ENCODE data around the gene COLEC11. TPM values are rescaled to one million over a fixed set of nuclear protein-coding genes. Genes with fewer than 3 reads are reported as not detected.
"Not testable (repeated sequence)": the region's sequence is repeated elsewhere in the genome, so short reads cannot be mapped to it uniquely, and the experiment has no call there.

Gene COLEC11
- total RNA-seq, 2 experiments from 2014 or later, result 0.35 TPM; not detected in 1

GRCh38 chr2:3574155-3574554, 20.8 kb upstream of the COLEC11 start:
- Mint-ChIP-seq H3K27me3 (no peaks in the 10 kb centered on the region), H3K4me1 (peaks cover 47% of the 10 kb centered on the region), H3K36me3 (ENCODE audit: low read depth) (peaks cover 35% of the 10 kb centered on the region), H3K9me3 (no peaks in the 10 kb centered on the region), H3K27ac (peak overlapping the region; percentile 91), H3K4me3 (peak overlapping the region; percentile 89)
- no peak for DNase-seq
- CTCF ChIA-PET, result interaction anchor here (1.3 to 1.5 kb wide), 2 partner anchors 11 to 16 kb away, joined by 4 to 6 read pairs; partner anchors contain the start of gene RNASEH1
- POLR2A ChIA-PET, result interaction anchor here (2.2 kb wide), 1 partner anchor 16 kb away, joined by 6 read pairs; the partner anchor contains the start of gene RNASEH1

- Mint-ChIP-seq H3K27me3 (no peaks in the 10 kb centered on the region), H3K27ac (peak overlapping the region; percentile 91), H3K9me3 (no peaks in the 10 kb centered on the region), H3K4me1 (peaks cover 55% of the 10 kb centered on the region), H3K36me3 (ENCODE audit: low read depth) (peaks cover 51% of the 10 kb centered on the region), H3K4me3 (peak overlapping the region; percentile 89)
- ChIA-PET CTCF (no interaction called here), POLR2A (interaction anchor here (2.2 kb wide), 1 partner anchor 17 kb away, joined by 6 read pairs; the partner anchor contains the start of gene RNASEH1)
- peak; percentile 38 for DNase-seq
Observed at GRCh38 chr2:3575534-3576262, 19.2 kb upstream of the COLEC11 start.

- DNase-seq, H3K9me3 Mint-ChIP-seq, CTCF ChIA-PET, H3K27me3 Mint-ChIP-seq: not testable (repeated sequence)
- H3K36me3 Mint-ChIP-seq (ENCODE audit: low read depth), result peaks cover 54% of the 10 kb centered on the region
- H3K27ac Mint-ChIP-seq, result peak overlapping the region; percentile 91
- POLR2A ChIA-PET, result interaction anchor here (2.2 kb wide), 1 partner anchor 18 kb away, joined by 6 read pairs; the partner anchor contains the start of gene RNASEH1
- H3K4me3 Mint-ChIP-seq, result peak overlapping the region; percentile 89
- peaks cover 55% of the 10 kb centered on the region for H3K4me1 Mint-ChIP-seq
Observed at GRCh38 chr2:3576263-3576630, 18.7 kb upstream of the COLEC11 start.

GRCh38 chr2:3578987-3579386, 15.9 kb upstream of the COLEC11 start:
- POLR2A ChIA-PET, result no interaction called here
- peaks cover 55% of the 10 kb centered on the region for H3K4me1 Mint-ChIP-seq

GRCh38 chr2:3580449-3580848, 14.5 kb upstream of the COLEC11 start:
- H3K4me3 Mint-ChIP-seq, result no peak overlapping the region
- ChIA-PET POLR2A (no interaction called here), CTCF (interaction anchor here (0.6 to 1.0 kb wide), 2 partner anchors 13 to 197 kb away, joined by 3 read pairs; no protein-coding TSS in a partner anchor)
- DNase-seq, result no peak
- no peak overlapping the region for H3K27ac Mint-ChIP-seq
- peaks cover 46% of the 10 kb centered on the region for H3K4me1 Mint-ChIP-seq
- H3K27me3 Mint-ChIP-seq, result no peaks in the 10 kb centered on the region
- no peaks in the 10 kb centered on the region for H3K9me3 Mint-ChIP-seq
- peaks cover 66% of the 10 kb centered on the region for H3K36me3 Mint-ChIP-seq (ENCODE audit: low read depth)

More at GRCh38 chr2:3578987-3579386, 15.9 kb upstream of the COLEC11 start:
- Mint-ChIP-seq H3K27ac (no peak overlapping the region), H3K36me3 (ENCODE audit: low read depth) (peaks cover 61% of the 10 kb centered on the region), H3K27me3 (no peaks in the 10 kb centered on the region), H3K4me3 (no peak overlapping the region), H3K9me3 (no peaks in the 10 kb centered on the region)
- no peak for DNase-seq
- CTCF ChIA-PET, result interaction anchor here (2.1 kb wide), 1 partner anchor 21 kb away, joined by 7 read pairs; the partner anchor contains the start of gene RNASEH1

- no peaks in the 10 kb centered on the region for H3K9me3 Mint-ChIP-seq
- H3K4me3 Mint-ChIP-seq, result no peak overlapping the region
- no peaks in the 10 kb centered on the region for H3K27me3 Mint-ChIP-seq
- H3K36me3 Mint-ChIP-seq (ENCODE audit: low read depth), result peaks cover 56% of the 10 kb centered on the region
- no peak overlapping the region for H3K27ac Mint-ChIP-seq
- DNase-seq, result no peak
- ChIA-PET CTCF (no interaction called here), POLR2A (no interaction called here)
- H3K4me1 Mint-ChIP-seq, result peaks cover 36% of the 10 kb centered on the region
Observed at GRCh38 chr2:3581367-3582262, 13.3 kb upstream of the COLEC11 start.

- Mint-ChIP-seq H3K4me3 (no peak overlapping the region), H3K27me3 (no peaks in the 10 kb centered on the region), H3K36me3 (ENCODE audit: low read depth) (peaks cover 34% of the 10 kb centered on the region), H3K27ac (no peak overlapping the region), H3K4me1 (peaks cover 13% of the 10 kb centered on the region), H3K9me3 (no peaks in the 10 kb centered on the region)
- POLR2A ChIA-PET, result interaction anchor here (0.7 kb wide), 1 partner anchor 51 kb away, joined by 5 read pairs; no protein-coding TSS in a partner anchor
- no peak for DNase-seq
- CTCF ChIA-PET, result interaction anchor here (1.3 kb wide), 1 partner anchor 39 kb away, joined by 6 read pairs; no protein-coding TSS in a partner anchor
Observed at GRCh38 chr2:3584076-3584475, 10.8 kb upstream of the COLEC11 start.

- H3K27ac Mint-ChIP-seq, result no peak overlapping the region
- H3K4me3 Mint-ChIP-seq, result no peak overlapping the region
- H3K36me3 Mint-ChIP-seq (ENCODE audit: low read depth), result peaks cover 27% of the 10 kb centered on the region
- H3K27me3 Mint-ChIP-seq, result no peaks in the 10 kb centered on the region
- POLR2A ChIA-PET, result interaction anchor here (0.7 kb wide), 1 partner anchor 52 kb away, joined by 5 read pairs; no protein-coding TSS in a partner anchor
- DNase-seq, result no peak
- peaks cover 8% of the 10 kb centered on the region for H3K4me1 Mint-ChIP-seq
- H3K9me3 Mint-ChIP-seq, result no peaks in the 10 kb centered on the region
- CTCF ChIA-PET, result interaction anchor here (1.3 kb wide), 1 partner anchor 40 kb away, joined by 6 read pairs; no protein-coding TSS in a partner anchor
Observed at GRCh38 chr2:3584608-3585260, 10.2 kb upstream of the COLEC11 start.

GRCh38 chr2:3585261-3586109, 9.4 kb upstream of the COLEC11 start:
- ChIA-PET CTCF (no interaction called here), POLR2A (interaction anchor here (0.5 kb wide), 1 partner anchor 24 kb away, joined by 3 read pairs; no protein-coding TSS in a partner anchor)
- no peak overlapping the region for H3K4me3 Mint-ChIP-seq
- peaks cover 20% of the 10 kb centered on the region for H3K36me3 Mint-ChIP-seq (ENCODE audit: low read depth)
- H3K4me1 Mint-ChIP-seq, result peaks cover 5% of the 10 kb centered on the region
- DNase-seq, result no peak
- no peaks in the 10 kb centered on the region for H3K27me3 Mint-ChIP-seq
- no peak overlapping the region for H3K27ac Mint-ChIP-seq
- no peaks in the 10 kb centered on the region for H3K9me3 Mint-ChIP-seq

- Mint-ChIP-seq H3K4me3 (no peak overlapping the region), H3K27ac (no peak overlapping the region), H3K36me3 (ENCODE audit: low read depth) (peaks cover 15% of the 10 kb centered on the region), H3K4me1 (peaks cover 4% of the 10 kb centered on the region), H3K27me3 (no peaks in the 10 kb centered on the region), H3K9me3 (no peaks in the 10 kb centered on the region)
- no peak for DNase-seq
- POLR2A ChIA-PET, result interaction anchor here (0.5 kb wide), 1 partner anchor 23 kb away, joined by 3 read pairs; no protein-coding TSS in a partner anchor
- CTCF ChIA-PET, result no interaction called here
Observed at GRCh38 chr2:3586220-3586619, 8.7 kb upstream of the COLEC11 start.

GRCh38 chr2:3587021-3587420, 7.9 kb upstream of the COLEC11 start:
- Mint-ChIP-seq H3K4me1 (no peaks in the 10 kb centered on the region), H3K4me3 (no peak overlapping the region), H3K9me3 (no peaks in the 10 kb centered on the region), H3K27ac (no peak overlapping the region), H3K27me3 (no peaks in the 10 kb centered on the region), H3K36me3 (ENCODE audit: low read depth) (peaks cover 15% of the 10 kb centered on the region)
- ChIA-PET CTCF (no interaction called here), POLR2A (no interaction called here)
- no peak for DNase-seq

GRCh38 chr2:3587432-3587831, 7.5 kb upstream of the COLEC11 start:
- ChIA-PET POLR2A (no interaction called here), CTCF (no interaction called here)
- Mint-ChIP-seq H3K9me3 (no peaks in the 10 kb centered on the region), H3K36me3 (ENCODE audit: low read depth) (peaks cover 15% of the 10 kb centered on the region), H3K27ac (no peak overlapping the region), H3K4me1 (no peaks in the 10 kb centered on the region), H3K4me3 (no peak overlapping the region), H3K27me3 (no peaks in the 10 kb centered on the region)
- no peak for DNase-seq
